ENCODE data around the gene AGFG2.

The AGFG2 gene

DNA sequence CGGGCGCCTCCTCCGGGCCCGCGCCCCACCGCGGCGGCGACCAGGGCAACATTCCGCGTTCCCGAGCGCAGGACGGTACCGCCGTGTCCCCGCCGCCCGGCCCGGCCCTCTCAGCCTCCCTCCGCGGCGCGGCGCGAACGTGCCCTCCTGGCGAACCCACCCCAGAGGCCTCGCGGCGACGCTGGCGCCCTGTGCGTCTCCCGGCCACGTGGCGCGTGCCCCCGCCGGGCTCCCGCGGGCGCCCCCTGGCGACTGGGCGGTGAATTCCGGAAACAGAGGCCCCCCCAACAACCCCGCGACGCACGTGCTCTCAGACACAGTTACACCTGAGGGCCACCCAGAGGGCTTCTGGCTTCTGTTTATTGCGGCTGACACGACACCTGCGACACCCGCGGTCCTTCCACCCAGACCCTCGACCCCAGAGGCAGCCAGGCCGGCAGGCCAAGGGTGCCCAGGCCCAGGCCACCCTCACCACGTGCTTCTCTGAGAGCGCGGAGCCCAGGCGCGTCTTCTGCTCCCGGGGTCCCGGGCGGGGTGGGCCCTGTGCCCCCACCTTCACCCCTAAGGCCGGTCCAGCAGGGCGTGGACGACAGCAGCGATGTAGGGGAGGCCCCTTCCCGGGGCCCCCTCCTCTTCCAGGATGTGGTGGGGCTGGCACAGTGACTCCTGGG is 34.8 kb downstream of the AGFG2 start, which contains the start of gene SAP25:
TSS of gene SAP25 (minus strand) at position 210 of the 671 bp plus-strand sequence. CDS start at position 52, 158 bp downstream.
- DNase-seq, result no peak

DNA sequence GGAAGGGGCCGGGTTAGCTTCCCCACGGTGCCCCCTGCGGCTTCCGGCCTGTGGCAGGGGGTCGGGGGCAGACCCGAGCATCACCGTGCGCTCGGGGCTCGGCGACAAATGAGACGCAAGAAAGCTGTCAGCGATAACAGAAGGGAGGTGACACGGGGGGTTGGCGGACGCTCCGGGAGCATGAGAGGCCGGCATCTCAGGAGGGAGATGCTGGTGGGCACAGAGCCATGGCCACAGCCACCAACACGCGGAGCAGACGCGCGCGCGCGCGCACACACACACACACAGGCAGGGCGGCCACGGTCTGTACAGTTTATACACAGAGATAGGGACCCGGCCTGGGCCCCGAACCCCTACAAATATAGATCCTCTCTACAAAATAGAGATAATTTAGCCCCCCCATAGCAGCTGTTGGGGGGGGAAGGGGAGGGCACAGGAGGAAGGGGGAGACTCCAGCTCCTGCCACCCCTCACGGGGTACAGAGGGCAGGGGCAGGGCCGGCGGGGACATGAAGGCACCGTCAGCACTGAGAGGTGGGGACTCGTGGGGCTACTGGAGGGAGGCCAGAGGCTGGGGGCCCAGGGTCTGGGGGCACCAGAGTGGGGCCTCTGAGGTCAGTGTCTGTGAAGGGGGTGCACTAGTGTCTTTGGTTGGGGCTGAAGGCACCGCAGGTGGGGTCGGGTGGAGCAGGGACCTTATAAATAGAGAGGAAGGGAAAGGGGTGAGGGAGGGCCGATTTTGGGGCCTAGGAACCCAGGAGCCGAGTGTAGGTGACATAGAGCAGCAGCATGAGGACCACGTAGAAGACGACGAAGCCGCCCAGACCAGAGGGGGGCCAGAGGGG is 35.6 kb downstream of the AGFG2 start:
- no peak for DNase-seq

DNA sequence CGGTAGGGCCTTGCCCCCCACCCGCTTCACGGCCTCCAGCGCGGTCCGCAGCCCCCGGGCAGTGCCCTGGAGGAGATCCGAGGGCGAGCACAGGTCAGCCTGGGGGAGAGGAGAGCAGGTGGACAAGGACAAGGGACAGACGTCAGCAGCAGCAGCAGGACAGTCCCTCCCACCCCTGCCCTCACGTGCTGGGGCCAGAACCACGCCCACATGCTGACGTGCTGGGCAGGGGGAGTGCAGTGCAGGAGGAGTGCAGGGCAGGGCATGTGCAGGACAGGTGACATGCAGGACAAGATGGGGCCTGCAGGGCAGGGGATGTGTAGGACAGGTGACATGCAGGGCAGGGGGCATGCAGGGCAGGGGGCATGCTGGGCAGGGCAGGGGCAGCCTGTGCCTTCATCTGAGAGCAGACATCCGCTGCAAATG is 36.2 kb downstream of the AGFG2 start:
- DNase-seq, result no peak

DNA sequence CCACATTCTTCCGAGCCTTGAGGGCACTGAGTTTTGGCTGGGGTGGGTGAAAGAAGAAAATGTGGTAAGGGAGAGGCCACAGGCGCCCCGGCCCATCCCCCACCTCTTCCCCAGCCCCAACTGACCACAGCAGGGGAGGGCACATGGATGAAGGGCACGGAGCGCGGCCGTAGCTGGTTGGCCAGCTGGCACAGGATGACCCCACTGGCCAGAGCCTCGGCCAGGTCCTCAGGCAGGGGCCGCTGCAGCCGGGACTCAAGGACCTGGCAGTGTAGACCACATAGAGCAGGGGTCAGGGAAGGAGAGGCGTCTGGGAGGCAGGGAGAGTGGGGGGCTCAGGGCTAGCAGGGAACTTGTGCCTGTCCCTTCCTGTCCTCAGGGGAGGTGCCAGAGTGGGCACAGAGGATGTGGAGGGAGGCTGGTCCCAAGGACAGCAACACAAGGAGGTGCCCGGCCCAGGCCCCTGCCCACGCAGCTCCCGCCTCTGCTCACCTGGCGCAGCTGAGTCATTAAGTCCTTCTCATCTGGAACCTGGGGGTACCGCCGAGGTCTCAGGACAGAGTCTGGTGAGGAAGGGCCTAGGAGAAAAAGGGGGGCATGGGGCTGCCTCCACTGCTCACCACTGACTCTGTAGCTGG is 36.9 kb downstream of the AGFG2 start:
- no peak for DNase-seq

DNA sequence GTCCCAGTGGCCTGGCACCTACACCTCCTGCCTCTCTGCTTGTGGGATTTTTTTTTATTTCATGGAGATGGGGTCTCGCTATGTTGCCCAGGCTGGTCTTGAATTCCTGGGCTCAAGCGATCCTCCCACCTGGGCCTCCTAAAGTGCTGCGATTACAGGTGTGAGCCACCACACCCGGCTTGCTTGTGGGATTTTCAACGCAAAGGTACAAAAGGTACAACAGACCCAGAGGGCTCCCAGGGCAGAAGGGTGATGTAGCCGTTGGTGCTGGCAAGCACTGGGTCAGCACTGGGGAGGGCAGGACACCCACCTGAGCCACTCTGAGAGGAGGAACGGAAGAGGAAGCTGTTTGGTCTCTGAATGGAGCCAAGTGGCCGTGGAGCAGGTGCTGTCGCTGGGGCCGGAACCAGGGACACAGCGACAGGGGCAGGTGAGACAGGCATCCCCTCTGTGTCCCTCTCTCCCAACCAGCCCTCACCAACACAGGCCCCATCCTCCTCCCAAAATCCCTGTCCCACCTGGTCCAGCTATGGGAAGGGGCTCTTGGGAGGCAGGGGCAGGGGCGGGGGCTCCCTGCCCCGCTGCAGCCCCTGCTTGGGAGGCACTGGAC is 37.5 kb downstream of the AGFG2 start:
- DNase-seq, result no peak

- DNase-seq, result no peak
These were observed 38.1 kb downstream of the AGFG2 start for GRCh38 chr7:100577103-100577502.

DNA sequence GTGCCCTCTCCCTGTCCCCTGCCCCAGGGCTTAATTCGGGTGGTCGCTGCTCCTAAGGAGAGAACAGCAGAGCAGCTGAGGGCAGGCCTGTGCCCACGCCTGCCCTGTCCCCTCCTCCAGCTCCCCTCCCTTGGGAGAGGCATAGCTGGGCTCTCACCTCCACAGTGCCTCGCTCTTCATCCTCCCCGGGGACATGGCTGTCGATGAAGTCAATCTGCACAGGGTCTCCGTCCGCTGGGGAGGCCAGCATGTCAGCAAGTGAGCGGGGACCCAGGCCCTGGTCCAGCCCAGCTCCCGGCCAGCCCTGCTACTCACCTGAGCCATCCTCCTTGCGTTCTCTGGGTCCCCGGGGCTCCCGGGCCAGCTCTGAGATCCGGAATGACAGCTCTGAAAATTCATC is 38.5 kb downstream of the AGFG2 start:
- no peak for DNase-seq

DNA sequence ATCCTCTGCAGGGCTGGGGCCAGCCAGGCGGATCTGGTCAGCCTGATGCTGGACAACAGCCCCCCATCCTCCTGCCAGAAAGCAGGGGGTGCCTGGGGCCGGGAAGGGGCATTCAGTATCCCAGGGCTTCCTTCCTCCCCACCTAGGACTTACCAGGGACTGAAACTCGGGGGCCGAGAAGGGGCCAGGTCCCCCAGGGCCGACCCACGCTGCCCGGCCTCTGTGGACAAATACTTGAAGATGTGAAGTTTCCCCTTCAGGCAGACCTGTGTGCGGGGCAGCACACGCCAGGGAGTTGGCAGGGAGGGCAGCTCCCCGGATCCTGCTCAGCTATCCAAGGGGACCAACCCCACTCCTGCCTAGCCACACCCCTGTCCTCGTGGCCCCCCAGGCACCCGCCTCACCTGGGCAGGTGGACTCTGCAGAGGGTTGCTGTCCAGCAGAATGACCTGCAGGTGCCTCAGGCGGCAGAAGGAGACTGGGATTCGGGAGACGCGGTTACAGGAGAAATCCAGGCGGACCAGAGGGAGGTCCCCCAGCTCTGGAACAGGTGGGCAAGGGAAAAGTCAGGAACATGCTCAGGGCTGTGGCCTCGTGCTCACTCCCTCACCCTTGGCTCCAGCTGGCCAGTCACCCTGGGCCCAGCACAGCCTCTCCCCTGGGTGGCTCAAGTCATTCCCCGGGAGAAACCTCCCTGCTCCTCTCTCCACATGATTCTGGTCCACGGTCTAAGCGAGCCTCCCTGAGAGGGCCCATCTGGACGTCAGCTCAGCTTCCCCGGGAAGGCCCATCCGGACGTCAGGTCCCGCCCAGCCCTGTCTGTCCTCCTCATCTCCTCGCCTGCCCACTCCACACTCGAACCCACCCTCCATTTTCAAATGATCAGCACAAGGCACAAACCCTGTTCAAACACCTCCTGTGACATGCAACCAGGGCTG is 39.5 kb downstream of the AGFG2 start:
- no peak for DNase-seq

DNA sequence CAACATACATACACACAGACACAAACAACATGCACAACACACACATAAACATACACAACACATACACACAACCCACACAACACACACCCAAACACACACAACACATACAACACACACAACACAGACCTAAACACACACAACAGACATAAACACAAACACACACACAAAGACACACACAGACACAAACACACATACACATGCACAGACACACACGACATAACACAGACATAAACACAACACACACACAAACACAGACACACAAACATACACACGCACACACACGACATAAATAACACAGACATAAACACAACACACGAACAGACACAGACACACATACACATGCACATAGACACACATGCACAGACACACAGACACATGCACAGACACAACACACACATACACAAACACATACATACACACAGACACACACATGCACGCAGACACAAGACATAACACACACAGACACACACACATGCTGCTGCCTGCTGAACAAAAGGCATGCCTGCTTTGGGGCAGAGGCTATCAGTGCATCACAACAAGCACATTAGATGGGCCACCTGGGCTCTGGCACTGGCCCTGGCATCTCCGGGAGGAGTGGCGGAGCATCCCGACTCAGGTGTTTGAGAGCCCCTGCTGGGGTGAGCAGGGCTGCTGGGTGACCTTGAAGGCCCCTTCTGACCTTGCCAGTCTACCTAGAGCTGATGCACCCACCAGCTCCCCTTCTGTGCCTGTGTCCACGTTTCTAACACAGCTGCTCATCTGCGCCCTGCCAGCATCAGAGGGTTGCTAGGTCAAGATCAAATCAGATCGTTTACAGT is 41.7 kb downstream of the AGFG2 start:
- no peak for DNase-seq

- DNase-seq, result no peak
These were observed 43.1 kb downstream of the AGFG2 start for GRCh38 chr7:100582041-100582579.

- no peak for DNase-seq
These were observed 43.6 kb downstream of the AGFG2 start for GRCh38 chr7:100582650-100583049.

GRCh38 chr7:100583132-100584053 is 44.4 kb downstream of the AGFG2 start:
- DNase-seq, result peak; percentile 60

DNA sequence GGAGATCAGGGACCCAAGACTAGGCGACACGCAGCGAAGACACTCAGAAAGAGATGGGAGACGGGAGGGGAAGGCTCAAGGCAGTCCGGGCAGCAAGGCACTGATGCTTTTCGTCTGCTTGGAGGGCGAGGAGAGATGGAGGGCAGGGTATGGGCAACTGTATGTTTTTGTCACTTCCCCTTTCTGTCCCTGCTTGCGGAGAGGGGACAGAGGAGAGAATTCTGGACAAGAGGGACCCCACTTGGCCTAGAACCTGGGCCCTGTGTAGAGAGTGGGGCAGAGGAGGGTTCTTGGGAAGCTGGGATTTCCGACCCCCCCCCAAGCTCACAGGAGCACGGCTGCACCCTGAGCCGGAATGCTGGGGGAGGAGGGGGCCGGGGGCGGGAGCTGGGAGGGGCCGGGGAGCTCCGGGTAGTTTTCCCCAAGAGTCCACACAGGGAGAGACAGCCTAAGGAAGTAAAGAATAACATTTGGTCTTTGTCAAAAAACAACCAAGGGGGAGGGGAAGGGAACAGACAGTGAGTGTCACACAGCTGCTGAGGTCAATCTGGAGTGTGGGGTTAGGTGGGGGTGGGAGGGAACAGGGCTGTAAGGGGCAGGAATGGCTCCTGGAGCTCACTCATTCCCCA is 45.2 kb downstream of the AGFG2 start:
- no peak for DNase-seq

DNA sequence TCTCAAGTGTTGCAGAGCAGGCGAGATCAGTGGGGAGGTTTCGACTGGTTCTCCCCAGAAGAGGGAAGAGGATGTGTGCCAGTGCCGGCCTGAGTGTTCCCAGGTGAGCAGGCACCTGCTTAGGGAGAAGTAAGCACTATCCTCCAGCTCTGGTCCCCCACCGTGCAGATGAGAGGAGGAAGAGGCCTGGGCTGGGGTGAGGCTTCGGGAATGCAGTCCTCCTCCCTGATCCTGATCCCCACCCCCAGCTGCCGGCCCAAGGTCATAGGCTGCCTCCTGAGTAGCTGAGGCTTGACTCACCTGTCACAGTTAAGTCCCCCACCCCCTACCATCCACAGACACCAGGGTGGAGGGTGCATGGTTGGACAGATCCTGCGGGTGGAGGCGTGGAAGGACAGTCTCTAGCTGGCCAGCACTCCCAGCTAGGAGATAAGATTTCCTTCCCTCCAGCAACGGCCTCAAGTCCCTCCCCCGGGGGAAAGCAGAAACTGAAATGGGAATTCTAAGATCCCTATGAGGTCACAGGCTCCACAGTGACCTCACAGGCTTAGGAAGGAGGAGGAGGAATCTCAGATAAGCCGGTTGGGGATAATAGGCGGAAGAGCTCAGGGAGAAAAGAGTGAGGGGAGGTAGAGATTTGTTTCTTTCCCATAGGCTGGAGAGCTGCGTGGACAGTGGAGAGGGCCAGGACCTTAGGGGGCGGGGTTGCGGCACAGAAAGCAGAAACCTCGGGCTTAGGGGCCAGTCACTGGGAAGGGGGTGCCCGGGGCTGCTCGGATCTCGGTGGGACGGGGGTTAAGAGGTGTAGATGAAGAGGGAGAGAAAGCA is 45.9 kb downstream of the AGFG2 start:
- DNase-seq, result no peak

DNA sequence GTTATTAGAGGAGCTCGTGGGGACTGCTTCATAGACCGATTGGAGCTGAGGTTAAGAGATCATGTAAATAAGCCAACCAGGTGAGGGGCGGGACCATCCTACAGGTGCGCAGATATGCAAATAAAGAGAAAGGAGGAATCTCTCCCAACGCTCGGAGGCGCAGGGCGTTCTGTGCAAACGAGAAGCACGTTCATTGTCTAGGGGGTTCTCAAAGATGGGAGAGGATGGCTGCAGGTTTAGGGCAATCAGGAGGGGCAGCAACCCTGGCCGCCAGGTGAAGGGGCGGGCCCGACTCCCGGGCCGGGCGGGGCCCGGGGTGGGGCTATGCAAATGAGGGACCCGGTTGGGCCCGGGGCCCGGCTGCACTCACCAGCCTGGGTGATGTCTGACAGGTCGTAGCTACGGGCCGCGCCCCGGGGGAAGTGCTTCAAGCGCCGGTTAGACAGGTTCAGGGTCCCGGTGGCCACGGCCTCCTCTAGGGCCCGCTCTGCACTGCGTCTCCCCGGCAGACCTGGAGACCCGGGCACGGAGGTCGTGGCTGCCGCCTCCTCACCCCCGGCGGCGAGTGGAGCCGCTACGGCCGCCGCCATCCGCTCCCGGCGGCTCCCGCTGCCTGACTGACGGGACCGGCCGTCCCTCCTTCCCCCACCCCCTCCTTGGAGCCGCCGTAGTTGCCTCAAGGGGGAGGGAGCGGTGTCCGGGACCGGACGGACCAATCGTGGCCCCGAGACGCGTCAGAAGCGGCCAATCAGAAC is 46.7 kb downstream of the AGFG2 start, which contains the start of gene LRCH4:
TSS of gene LRCH4 (minus strand) at position 619 of the 755 bp plus-strand sequence. CDS start at position 590, 29 bp downstream.
- peak; percentile 54 for DNase-seq

- DNase-seq, result peak; percentile 100
These were observed 47.4 kb downstream of the AGFG2 start, which contains the start of gene FBXO24 for GRCh38 chr7:100586266-100587025. FBXO24 (plus strand) TSS chr7:100586328; CDS start chr7:100586626, 298 bp downstream.

Data from CD4-positive, alpha-beta T cell treated with Interferon gamma for 1 hour (primary cell).